Endothelial cell of umbilical vein (primary cell): ENCODE data around the gene C1orf159. TPM values are rescaled to one million over a fixed set of nuclear protein-coding genes. Genes with fewer than 3 reads are reported as not detected.

Source experiments
- BruUV-seq: library from RNA; stranded (reverse); fragments of 400-500 nt; replicated peaks from 2 replicates; lab custom pipeline; 2021; lab: Mats Ljungman, UMichigan
- CTCF ChIA-PET: fragments of 300-600, 350-600 bp; sonication (Branson Sonifier 250); formaldehyde crosslinking; loops from one replicate; lab custom pipeline; 2021; ENCODE audit warnings: antibody characterized with exemption, inconsistent platforms; lab: Charles Lee
- POLR2A ChIA-PET: fragments of 300-600, 350-600 bp; sonication (Branson Sonifier 250); formaldehyde crosslinking; loops from one replicate; lab custom pipeline; 2021; ENCODE audit warnings: antibody characterized with exemption, inconsistent platforms; lab: Charles Lee
- DNase-seq: peaks from one replicate; pipeline ENCODE4 v3.0.0-alpha.2; 2011; ENCODE audit warnings: low read depth, low spot score
- FAIRE-seq: peaks from 2 replicates; lab custom pipeline; 2011; peaks lifted over from hg19 to GRCh38; lab: Jason Lieb, UNC
- H2AFZ ChIP-seq: 2 replicates; pipeline ENCODE4 v1.6.0; 2012; ENCODE audit warnings: low read depth, low read length, control low read depth, inconsistent platforms
- H3K27ac ChIP-seq: 2 replicates; pipeline ENCODE4 v1.5.1; 2011; ENCODE audit warnings: low read depth, mild to moderate bottlenecking, control low read depth, low read length, moderate library complexity; ENCODE audit not compliant: insufficient read depth
- H3K27me3 ChIP-seq, 2 experiments: 2 replicates each; pipeline versions ENCODE4 v1.6.0 to v1.6.1; 2011; ENCODE audit warnings: low read length in 2 of 2, mixed read lengths in 1 of 2; ENCODE audit not compliant: control insufficient read depth in 2 of 2, insufficient read depth in 2 of 2
- H3K36me3 ChIP-seq, 2 experiments: 2 replicates in 1 of 2; 3 replicates in 1 of 2; pipeline ENCODE4 v1.5.1; 2011; ENCODE audit warnings: low read length in 2 of 2, mild to moderate bottlenecking in 1 of 2, moderate library complexity in 1 of 2; ENCODE audit not compliant: control insufficient read depth in 2 of 2, insufficient read depth in 2 of 2; ENCODE audit errors: extremely low read depth in 1 of 2
- H3K4me1 ChIP-seq: 3 replicates; pipeline ENCODE4 v1.5.1; 2011; ENCODE audit warnings: mild to moderate bottlenecking, low read length; ENCODE audit not compliant: control insufficient read depth, insufficient read depth; ENCODE audit errors: extremely low read depth
- H3K4me2 ChIP-seq: 2 replicates; pipeline ENCODE4 v1.6.1; 2011; ENCODE audit warnings: low read length, control low read depth, mixed read lengths; ENCODE audit not compliant: insufficient read depth
- H3K4me3 ChIP-seq, 3 experiments: fragments of 200-600 bp in 1 of 3; sonication (generic), shearing (Covaris generic) in 1 of 3; replicated peaks in 1 of 3; 2 replicates each; pipeline ENCODE4 v1.5.1; 2011 to 2016; ENCODE audit warnings: control low read depth in 3 of 3, low read length in 3 of 3, mild to moderate bottlenecking in 2 of 3, inconsistent platforms in 1 of 3, low read depth in 1 of 3, moderate library complexity in 1 of 3; ENCODE audit not compliant: insufficient read depth in 1 of 3
- H3K79me2 ChIP-seq: 2 replicates; pipeline ENCODE4 v1.6.0; 2012; ENCODE audit warnings: low read length, inconsistent platforms; ENCODE audit not compliant: control insufficient read depth, insufficient read depth
- H3K9ac ChIP-seq: replicated peaks from 2 replicates; pipeline ENCODE3; 2011; ENCODE audit warnings: low read length, control low read depth; ENCODE audit not compliant: insufficient read depth; ENCODE audit errors: extremely low read depth
- H3K9me1 ChIP-seq: replicated peaks from 3 replicates; pipeline ENCODE4 v1.6.0; 2011; ENCODE audit warnings: mild to moderate bottlenecking, low read length; ENCODE audit not compliant: control insufficient read depth, insufficient read depth; ENCODE audit errors: extremely low read depth
- H3K9me3 ChIP-seq: replicated peaks from 2 replicates; pipeline ENCODE4 v1.5.1; 2012; ENCODE audit warnings: low read length, inconsistent platforms; ENCODE audit not compliant: control insufficient read depth, insufficient read depth
- H4K20me1 ChIP-seq: replicated peaks from 2 replicates; pipeline ENCODE3; 2011; ENCODE audit warnings: mild to moderate bottlenecking, low read length; ENCODE audit not compliant: control insufficient read depth, insufficient read depth; ENCODE audit errors: extremely low read depth
- EZH2 ChIP-seq: IDR thresholded peaks from 2 replicates; pipeline ENCODE4 v1.6.1; 2012; ENCODE audit warnings: borderline replicate concordance, low read depth, mild to moderate bottlenecking, moderate library complexity, low read length, inconsistent platforms; ENCODE audit not compliant: severe bottlenecking
- FOS ChIP-seq: IDR thresholded peaks from 2 replicates; pipeline ENCODE4 v1.6.1; 2011; ENCODE audit warnings: mild to moderate bottlenecking, low read length, moderate library complexity, borderline replicate concordance; ENCODE audit not compliant: insufficient read depth
- GATA2 ChIP-seq: IDR thresholded peaks from 2 replicates; pipeline ENCODE4 v1.7.0; 2011; ENCODE audit warnings: low read depth, mild to moderate bottlenecking, moderate library complexity, mixed read lengths, low read length; ENCODE audit not compliant: insufficient read length, insufficient read depth
- JUN ChIP-seq: IDR thresholded peaks from 2 replicates; pipeline ENCODE4 v1.6.1; 2011; ENCODE audit warnings: borderline replicate concordance, low read depth; ENCODE audit not compliant: insufficient read length, insufficient read depth
- MAX ChIP-seq: IDR thresholded peaks from 2 replicates; pipeline ENCODE4 v1.6.1; 2011; ENCODE audit not compliant: insufficient read depth, insufficient read length
- MYC ChIP-seq: IDR thresholded peaks from one replicate; pipeline ENCODE4 v1.6.1; 2011; ENCODE audit warnings: mild to moderate bottlenecking, low read depth, low read length
- POLR2A ChIP-seq: IDR thresholded peaks from 2 replicates; pipeline ENCODE4 v1.6.1; 2012; ENCODE audit warnings: low read depth, mild to moderate bottlenecking, control low read depth, low read length
- POLR2AphosphoS5 ChIP-seq: IDR thresholded peaks from 2 replicates; pipeline ENCODE4 v1.6.1; 2012; ENCODE audit warnings: low read depth, mild to moderate bottlenecking, control low read depth, low read length, moderate library complexity; ENCODE audit not compliant: insufficient read depth
- dilution Hi-C: fragments of 300-500 bp; cut with MboI; formaldehyde crosslinking; loops from one replicate; pipeline ENCODE4 v1.15.0; 2019; ENCODE audit warnings: low sequenced_read_pairs; ENCODE audit not compliant: extremely low pct_ligation_motif_present
- intact Hi-C: fragments of 100-400 bp; cut with micrococcal nuclease; formaldehyde crosslinking; loops from one replicate; pipeline ENCODE4 v1.10.0; 2022
- polyA plus RNA-seq, 4 experiments: library from polyadenylated mRNA; depleted of rRNA in 3 of 4; stranded (reverse) in 3 of 4; unstranded in 1 of 4; fragments of >200 nt; gene quantifications; 2 replicates each; pipeline versions ENCODE4 v1.2.1 to v1.2.3, GENCODE V29; 2011 to 2012; ENCODE audit warnings: missing spikeins in 1 of 4
- total RNA-seq: library from RNA; stranded (reverse); gene quantifications from 2 replicates; pipeline ENCODE4 v1.2.3, GENCODE V29; 2021
- TF ChIP-seq, protein P1 (sequence below), 2 donors: IDR thresholded peaks; 1 replicate in 1 of 2; 2 replicates in 1 of 2; pipeline ENCODE4 v1.5.1; 2011; ENCODE audit warnings: low read length in 2 of 2, mild to moderate bottlenecking in 2 of 2, moderate library complexity in 2 of 2, control low read depth in 1 of 2, inconsistent platforms in 1 of 2, low read depth in 1 of 2; ENCODE audit not compliant: insufficient read depth in 1 of 2; ENCODE audit errors: extremely low read depth in 1 of 2

The C1orf159 gene
- total and polyA plus RNA-seq, 2 donors (not counting 3 experiments of a cell fraction or from before 2014, with no cell fraction given) = 16.1 to 20.1 TPM

- Histone ChIP-seq H3K4me2 (no peak overlapping the region), H3K4me3 (no peak overlapping the region), H3K27me3 (peaks cover 0 to 2% of the 10 kb centered on the region in 2 experiments), H4K20me1 (no peaks in the 10 kb centered on the region), H3K27ac (no peak overlapping the region), H3K9me1 (no peaks in the 10 kb centered on the region), H3K4me1 (no peaks in the 10 kb centered on the region), H3K9me3 (no peaks in the 10 kb centered on the region), H3K79me2 (no peaks in the 10 kb centered on the region), H2AFZ (no peak overlapping the region), H3K36me3 (no peaks in the 10 kb centered on the region), H3K9ac (no peak overlapping the region)
- intact Hi-C loops (loop anchor here (5.0 kb wide), 1 partner anchor 56 kb away; no protein-coding TSS in a partner anchor), dilution Hi-C loops (no loop called here)
- DNase-seq = no peak
- no TSS peak for BruUV-seq
- ChIA-PET CTCF (interaction anchor here (0.7 to 6.9 kb wide), 2 partner anchors 113 to 174 kb away, joined by 3 to 286 read pairs; no protein-coding TSS in a partner anchor), POLR2A (interaction anchor here (1.7 kb wide), 1 partner anchor 113 kb away, joined by 3 read pairs; no protein-coding TSS in a partner anchor)
- FAIRE-seq = no peak
- no peak for TF ChIP-seq JUN
- no peak for TF ChIP-seq POLR2A
- no peak for TF ChIP-seq EZH2
- no peak for TF ChIP-seq GATA2
- TF ChIP-seq FOS = no peak
Measured at GRCh38 chr1:1118011-1118875, 2.4 kb upstream of the C1orf159 start.

DNA sequence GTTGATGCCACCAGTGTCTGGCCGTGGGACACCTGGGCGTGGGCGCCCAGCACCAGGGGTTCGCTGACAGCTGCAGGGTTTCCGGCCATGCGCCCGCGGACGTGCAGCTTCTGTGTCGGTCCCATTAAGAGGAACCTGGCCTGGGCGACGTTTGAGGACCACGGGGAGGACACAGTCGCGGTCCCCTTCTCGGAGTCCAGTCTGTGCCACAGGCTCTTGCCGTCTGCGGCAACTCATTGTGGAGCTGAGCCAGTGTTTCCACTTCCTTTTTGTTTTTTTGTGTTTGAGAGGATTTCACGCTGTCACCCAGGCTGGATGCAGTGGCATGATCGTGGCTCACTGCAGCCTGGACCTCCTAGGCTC, 1.6 kb upstream of the C1orf159 start:
- Histone ChIP-seq H3K27ac (no peak overlapping the region), H3K4me1 (no peaks in the 10 kb centered on the region), H3K9me3 (no peaks in the 10 kb centered on the region), H3K4me3 (no peak overlapping the region), H3K27me3 (peaks cover 0 to 2% of the 10 kb centered on the region in 2 experiments), H3K36me3 (no peaks in the 10 kb centered on the region), H4K20me1 (no peaks in the 10 kb centered on the region), H2AFZ (no peak overlapping the region), H3K79me2 (peaks cover under 1% of the 10 kb centered on the region), H3K9me1 (no peaks in the 10 kb centered on the region), H3K9ac (no peak overlapping the region), H3K4me2 (no peak overlapping the region)
- ChIA-PET CTCF (interaction anchor here (0.7 to 6.9 kb wide), 2 partner anchors 114 to 175 kb away, joined by 3 to 286 read pairs; no protein-coding TSS in a partner anchor), POLR2A (no interaction called here)
- FAIRE-seq (no peak), DNase-seq (no peak)
- TF ChIP-seq MYC (no peak), MAX (no peak), FOS (no peak), GATA2 (no peak), EZH2 (no peak), POLR2AphosphoS5 (no peak), POLR2A (no peak), JUN (no peak)
- TF ChIP-seq, protein P1, sequence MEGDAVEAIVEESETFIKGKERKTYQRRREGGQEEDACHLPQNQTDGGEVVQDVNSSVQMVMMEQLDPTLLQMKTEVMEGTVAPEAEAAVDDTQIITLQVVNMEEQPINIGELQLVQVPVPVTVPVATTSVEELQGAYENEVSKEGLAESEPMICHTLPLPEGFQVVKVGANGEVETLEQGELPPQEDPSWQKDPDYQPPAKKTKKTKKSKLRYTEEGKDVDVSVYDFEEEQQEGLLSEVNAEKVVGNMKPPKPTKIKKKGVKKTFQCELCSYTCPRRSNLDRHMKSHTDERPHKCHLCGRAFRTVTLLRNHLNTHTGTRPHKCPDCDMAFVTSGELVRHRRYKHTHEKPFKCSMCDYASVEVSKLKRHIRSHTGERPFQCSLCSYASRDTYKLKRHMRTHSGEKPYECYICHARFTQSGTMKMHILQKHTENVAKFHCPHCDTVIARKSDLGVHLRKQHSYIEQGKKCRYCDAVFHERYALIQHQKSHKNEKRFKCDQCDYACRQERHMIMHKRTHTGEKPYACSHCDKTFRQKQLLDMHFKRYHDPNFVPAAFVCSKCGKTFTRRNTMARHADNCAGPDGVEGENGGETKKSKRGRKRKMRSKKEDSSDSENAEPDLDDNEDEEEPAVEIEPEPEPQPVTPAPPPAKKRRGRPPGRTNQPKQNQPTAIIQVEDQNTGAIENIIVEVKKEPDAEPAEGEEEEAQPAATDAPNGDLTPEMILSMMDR (IDR thresholded peaks at IDR 0.05; ENCODE audit: extremely low read depth in 1 of 2, insufficient read depth in 1 of 2, low read depth in 1 of 2, low read length in 2 of 2) = no peak
- dilution Hi-C loops = no loop called here
- no TSS peak for BruUV-seq
- intact Hi-C loops = loop anchor here (2.0 to 5.0 kb wide), 5 partner anchors 39 to 133 kb away; no protein-coding TSS in a partner anchor
